Measurements from ENCODE around the gene SGK1.
"Not testable (repeated sequence)": the region's sequence is repeated elsewhere in the genome, so short reads cannot be mapped to it uniquely, and the experiment has no call there.

Gene SGK1

GRCh38 chr6:134182528-134182927, 135.4 kb downstream of the SGK1 start:
- DNase-seq, result no peak

GRCh38 chr6:134181726-134182125, 136.2 kb downstream of the SGK1 start:
- DNase-seq, result not testable (repeated sequence)

GRCh38 chr6:134181251-134181650, 136.7 kb downstream of the SGK1 start:
- DNase-seq, result not testable (repeated sequence)

- DNase-seq, result not testable (repeated sequence)
These were observed 137.4 kb downstream of the SGK1 start for GRCh38 chr6:134180540-134180939.

GRCh38 chr6:134178161-134179044, 139.5 kb downstream of the SGK1 start:
- DNase-seq, result peak; percentile 92

GRCh38 chr6:134177753-134178160, 140.2 kb downstream of the SGK1 start:
- no peak for DNase-seq

- DNase-seq, result no peak
These were observed 140.7 kb downstream of the SGK1 start for GRCh38 chr6:134177236-134177635.

- DNase-seq, result no peak
These were observed 141.5 kb downstream of the SGK1 start for GRCh38 chr6:134176264-134176975.

GRCh38 chr6:134175532-134176263, 142.2 kb downstream of the SGK1 start:
- peak; percentile 37 for DNase-seq

GRCh38 chr6:134174672-134175531, 143.0 kb downstream of the SGK1 start:
- DNase-seq, result peak; percentile 87

- DNase-seq, result peak; percentile 81
These were observed 143.8 kb downstream of the SGK1 start for GRCh38 chr6:134173936-134174671.

- DNase-seq, result no peak
These were observed 144.6 kb downstream of the SGK1 start for GRCh38 chr6:134173366-134173725.

- DNase-seq, result no peak
These were observed 145.1 kb downstream of the SGK1 start for GRCh38 chr6:134172706-134173365.

GRCh38 chr6:134172020-134172705, 145.7 kb downstream of the SGK1 start:
- no peak for DNase-seq

GRCh38 chr6:134171517-134171916, 146.4 kb downstream of the SGK1 start:
- no peak for DNase-seq

- DNase-seq, result no peak
These were observed 147.1 kb downstream of the SGK1 start for GRCh38 chr6:134170844-134171243.

- DNase-seq, result no peak
These were observed 147.9 kb downstream of the SGK1 start for GRCh38 chr6:134169871-134170486.

GRCh38 chr6:134168590-134169208, 149.2 kb downstream of the SGK1 start:
- no peak for DNase-seq

- DNase-seq, result no peak
These were observed 151.2 kb downstream of the SGK1 start for GRCh38 chr6:134166511-134167261.

Data from CD4-positive, alpha-beta T cell treated with Interleukin-4 for 4 hours (primary cell).